D721Med (cell line): ENCODE measurements around the gene CNOT4.
"Not testable (repeated sequence)": the region's sequence is repeated elsewhere in the genome, so short reads cannot be mapped to it uniquely, and the experiment has no call there.

Experiments used
- DNase-seq: peaks from one replicate; pipeline ENCODE4 v3.0.0; 2011; ENCODE audit warnings: low spot score; ENCODE audit not compliant: insufficient read length
- FAIRE-seq: peaks from 2 replicates; lab custom pipeline; 2011; peaks lifted over from hg19 to GRCh38; lab: Jason Lieb, UNC
- CTCF ChIP-seq: IDR thresholded peaks from 2 replicates; pipeline ENCODE4 v1.5.1; 2012; ENCODE audit warnings: mild to moderate bottlenecking, control low read depth; ENCODE audit not compliant: insufficient read depth; ENCODE audit errors: missing control alignments

Gene CNOT4

GRCh38 chr7:135459951-135460567 lies 49.8 kb downstream of the CNOT4 start:
- FAIRE-seq = no peak
- no peak for TF ChIP-seq CTCF
- no peak for DNase-seq

GRCh38 chr7:135459076-135459475 lies 50.8 kb downstream of the CNOT4 start:
- no peak for FAIRE-seq
- TF ChIP-seq CTCF = no peak
- no peak for DNase-seq

- no peak for FAIRE-seq
- no peak for TF ChIP-seq CTCF
- DNase-seq = no peak
Measured at GRCh38 chr7:135454060-135454459, 55.8 kb downstream of the CNOT4 start.

GRCh38 chr7:135449436-135449835 lies 60.5 kb downstream of the CNOT4 start:
- DNase-seq = no peak
- no peak for TF ChIP-seq CTCF
- FAIRE-seq = no peak

GRCh38 chr7:135448753-135449152 lies 61.1 kb downstream of the CNOT4 start:
- TF ChIP-seq CTCF = no peak
- FAIRE-seq (no peak), DNase-seq (no peak)

GRCh38 chr7:135447748-135448147 lies 62.2 kb downstream of the CNOT4 start:
- DNase-seq = no peak
- no peak for FAIRE-seq
- no peak for TF ChIP-seq CTCF

GRCh38 chr7:135445690-135446089 lies 64.2 kb downstream of the CNOT4 start:
- no peak for TF ChIP-seq CTCF
- FAIRE-seq (no peak), DNase-seq (no peak)

- not testable (repeated sequence) for DNase-seq, FAIRE-seq
Measured at GRCh38 chr7:135445266-135445665, 64.6 kb downstream of the CNOT4 start.
